ENCODE results near the gene NPLOC4.

DNA sequence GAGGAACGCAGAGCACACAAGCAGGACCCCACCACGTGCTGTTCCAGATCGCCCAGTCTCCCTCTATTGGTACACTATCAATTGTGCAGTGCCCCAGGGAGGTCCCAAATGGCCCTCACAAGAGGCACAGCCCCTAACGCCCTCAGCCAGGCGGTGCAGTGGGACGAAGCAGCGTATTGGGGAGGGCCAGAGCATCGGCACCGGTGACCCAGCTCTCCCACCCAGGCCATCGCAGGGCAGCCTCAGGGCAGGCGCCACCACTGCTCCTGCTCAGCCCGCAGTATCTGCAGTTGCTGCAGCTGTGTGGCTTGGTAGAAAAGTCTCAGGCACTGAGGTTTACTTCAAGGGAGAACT lies 78.8 kb downstream of the NPLOC4 start:
- no peak for TF ChIP-seq EZH2 (IDR thresholded peaks at IDR 0.05; ENCODE audit: borderline replicate concordance, low read length)
- TF ChIP-seq, protein P1, sequence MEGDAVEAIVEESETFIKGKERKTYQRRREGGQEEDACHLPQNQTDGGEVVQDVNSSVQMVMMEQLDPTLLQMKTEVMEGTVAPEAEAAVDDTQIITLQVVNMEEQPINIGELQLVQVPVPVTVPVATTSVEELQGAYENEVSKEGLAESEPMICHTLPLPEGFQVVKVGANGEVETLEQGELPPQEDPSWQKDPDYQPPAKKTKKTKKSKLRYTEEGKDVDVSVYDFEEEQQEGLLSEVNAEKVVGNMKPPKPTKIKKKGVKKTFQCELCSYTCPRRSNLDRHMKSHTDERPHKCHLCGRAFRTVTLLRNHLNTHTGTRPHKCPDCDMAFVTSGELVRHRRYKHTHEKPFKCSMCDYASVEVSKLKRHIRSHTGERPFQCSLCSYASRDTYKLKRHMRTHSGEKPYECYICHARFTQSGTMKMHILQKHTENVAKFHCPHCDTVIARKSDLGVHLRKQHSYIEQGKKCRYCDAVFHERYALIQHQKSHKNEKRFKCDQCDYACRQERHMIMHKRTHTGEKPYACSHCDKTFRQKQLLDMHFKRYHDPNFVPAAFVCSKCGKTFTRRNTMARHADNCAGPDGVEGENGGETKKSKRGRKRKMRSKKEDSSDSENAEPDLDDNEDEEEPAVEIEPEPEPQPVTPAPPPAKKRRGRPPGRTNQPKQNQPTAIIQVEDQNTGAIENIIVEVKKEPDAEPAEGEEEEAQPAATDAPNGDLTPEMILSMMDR (conservative IDR thresholded peaks at IDR 0.05 in 1 of 2, IDR thresholded peaks at IDR 0.05 in 1 of 2; ENCODE audit: extremely low read depth in 1 of 2, insufficient read depth in 1 of 2, low read depth in 1 of 2, low read length in 2 of 2) = no peak
